ENCODE data around the gene UBE2Z.

GRCh38 chr17:48904428-48904827, 3.8 kb upstream of the UBE2Z start:
- TF ChIP-seq EZH2 (IDR thresholded peaks at IDR 0.05) (no peak), YY1 (IDR thresholded peaks at IDR 0.05; ENCODE audit: extremely low read depth, insufficient replicate concordance, low read depth, low read length) (no peak), ATF3 (IDR thresholded peaks at IDR 0.05) (no peak), POLR2A (IDR thresholded peaks at IDR 0.05; ENCODE audit: borderline replicate concordance, extremely low read depth, insufficient read depth, insufficient read length) (no peak), FOSL1 (IDR thresholded peaks at IDR 0.05; ENCODE audit: low read depth) (no peak)
- TF ChIP-seq, protein P1, sequence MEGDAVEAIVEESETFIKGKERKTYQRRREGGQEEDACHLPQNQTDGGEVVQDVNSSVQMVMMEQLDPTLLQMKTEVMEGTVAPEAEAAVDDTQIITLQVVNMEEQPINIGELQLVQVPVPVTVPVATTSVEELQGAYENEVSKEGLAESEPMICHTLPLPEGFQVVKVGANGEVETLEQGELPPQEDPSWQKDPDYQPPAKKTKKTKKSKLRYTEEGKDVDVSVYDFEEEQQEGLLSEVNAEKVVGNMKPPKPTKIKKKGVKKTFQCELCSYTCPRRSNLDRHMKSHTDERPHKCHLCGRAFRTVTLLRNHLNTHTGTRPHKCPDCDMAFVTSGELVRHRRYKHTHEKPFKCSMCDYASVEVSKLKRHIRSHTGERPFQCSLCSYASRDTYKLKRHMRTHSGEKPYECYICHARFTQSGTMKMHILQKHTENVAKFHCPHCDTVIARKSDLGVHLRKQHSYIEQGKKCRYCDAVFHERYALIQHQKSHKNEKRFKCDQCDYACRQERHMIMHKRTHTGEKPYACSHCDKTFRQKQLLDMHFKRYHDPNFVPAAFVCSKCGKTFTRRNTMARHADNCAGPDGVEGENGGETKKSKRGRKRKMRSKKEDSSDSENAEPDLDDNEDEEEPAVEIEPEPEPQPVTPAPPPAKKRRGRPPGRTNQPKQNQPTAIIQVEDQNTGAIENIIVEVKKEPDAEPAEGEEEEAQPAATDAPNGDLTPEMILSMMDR (IDR thresholded peaks at IDR 0.05 in 2 of 3, conservative IDR thresholded peaks at IDR 0.05 in 1 of 3; ENCODE audit: borderline replicate concordance in 1 of 3, insufficient read depth in 1 of 3, low read depth in 2 of 3, low read length in 2 of 3): no peak

Data from HCT116 (cell line).